NCI-H1417 (cell line): ENCODE results near the gene MYADML2.

Experiments
- DNase-seq, 3 experiments: peaks; one replicate each; lab custom pipeline; 2025; lab: John Stamatoyannopoulos, UW

Gene MYADML2

GRCh38 chr17:81978524-81979298 lies 31.7 kb upstream of the MYADML2 start:
- DNase-seq = no peak

- DNase-seq = peak; percentile 92 to 94 (median 93)
Observed at GRCh38 chr17:81977211-81977808, 30.3 kb upstream of the MYADML2 start, which contains the start of gene ASPSCR1. Gene ASPSCR1, plus strand, starts transcription at chr17:81977629. Its CDS starts 18 bp downstream, at chr17:81977647.

- DNase-seq = peak; percentile 66 to 87 (median 82)
Observed at GRCh38 chr17:81976332-81977210, 29.5 kb upstream of the MYADML2 start.

DNA sequence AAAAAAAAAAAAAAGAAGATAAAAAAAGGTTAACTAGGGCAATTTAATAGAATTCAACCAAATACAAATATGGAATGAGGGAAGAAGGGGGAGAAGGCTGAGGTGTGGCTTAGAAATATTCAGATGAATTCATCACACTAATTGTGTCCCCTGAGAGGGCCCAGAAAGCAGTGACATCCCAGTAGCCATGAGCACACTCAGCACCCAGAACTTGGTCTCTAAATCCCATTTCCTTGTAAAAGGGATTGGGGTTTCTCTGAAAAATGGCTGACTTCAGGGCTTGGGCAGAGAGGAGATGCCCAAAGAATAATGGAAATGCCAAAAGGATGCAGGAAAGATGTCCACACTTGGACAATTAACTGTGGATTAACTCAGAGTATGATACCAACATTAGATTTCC lies 26.4 kb upstream of the MYADML2 start:
- DNase-seq = no peak

- DNase-seq = no peak
Observed at GRCh38 chr17:81968850-81969812, 22.1 kb upstream of the MYADML2 start.

DNA sequence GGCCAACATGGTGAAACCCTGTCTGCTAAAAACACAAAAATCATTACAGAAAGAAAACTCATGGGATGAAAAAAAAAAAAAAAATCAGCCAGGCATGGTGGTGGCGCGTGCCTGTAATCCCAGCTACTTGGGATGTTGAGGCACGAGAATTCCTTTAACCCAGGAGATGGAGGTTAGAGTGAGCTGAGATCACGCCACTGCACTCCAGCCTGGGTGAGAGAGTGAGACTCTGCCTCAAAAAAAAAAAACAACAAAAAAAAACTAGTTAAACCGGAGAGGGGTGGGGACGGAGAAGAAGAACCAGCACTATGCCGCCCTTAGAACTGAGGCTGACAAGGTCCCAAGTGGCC lies 21.3 kb upstream of the MYADML2 start:
- DNase-seq = no peak

- peak; percentile 63 to 92 (median 82) for DNase-seq
Observed at GRCh38 chr17:81967533-81968395, 20.7 kb upstream of the MYADML2 start.

- DNase-seq = no peak
Observed at GRCh38 chr17:81967244-81967532, 20.2 kb upstream of the MYADML2 start.

DNA sequence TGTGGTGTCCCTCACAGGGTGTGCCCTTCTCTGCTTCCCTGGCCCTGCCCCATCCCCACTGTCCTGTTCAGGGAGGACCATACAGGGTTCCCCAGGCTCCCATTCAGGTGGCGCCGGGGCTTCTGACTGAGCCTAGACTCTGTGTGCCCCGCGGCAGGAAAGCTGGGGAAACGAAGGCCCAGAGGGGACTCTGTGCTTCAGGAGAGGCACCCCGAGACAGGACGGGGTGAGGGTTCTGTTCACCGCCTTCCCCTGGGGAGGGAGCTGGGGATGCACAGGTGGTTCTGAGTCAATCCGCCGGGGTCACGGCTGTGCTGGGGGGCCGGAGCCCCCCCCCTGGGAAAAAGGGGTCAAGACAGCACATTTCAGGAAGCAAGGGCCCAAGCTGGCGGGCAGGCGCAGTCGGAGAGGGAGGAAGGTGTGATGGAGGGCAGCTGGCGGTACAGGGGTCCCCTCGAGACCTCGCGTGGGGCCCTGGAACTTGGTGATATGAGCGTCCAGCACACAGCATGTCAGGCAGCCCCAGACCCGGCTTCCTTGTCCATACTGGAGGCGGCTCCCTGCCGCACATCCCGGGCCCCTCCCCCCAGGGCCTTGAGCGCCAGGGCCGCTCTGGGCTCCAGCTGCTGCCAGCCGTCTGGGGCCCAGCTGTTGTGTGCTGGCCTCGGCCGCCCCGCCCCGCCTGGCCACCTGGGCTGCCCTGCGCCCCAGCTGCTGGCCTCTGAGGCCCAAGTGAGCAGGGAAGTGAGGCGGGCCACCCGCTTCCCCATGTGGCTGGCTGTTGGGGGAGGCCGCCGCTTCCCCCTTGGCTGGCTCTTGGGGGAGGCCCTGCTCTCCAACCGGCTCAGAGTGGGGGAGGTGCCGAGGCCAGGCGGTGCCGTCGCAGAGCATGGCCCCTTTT lies 19.6 kb upstream of the MYADML2 start:
- DNase-seq = peak in 2 of 3 experiments; percentile 10 to 24

DNA sequence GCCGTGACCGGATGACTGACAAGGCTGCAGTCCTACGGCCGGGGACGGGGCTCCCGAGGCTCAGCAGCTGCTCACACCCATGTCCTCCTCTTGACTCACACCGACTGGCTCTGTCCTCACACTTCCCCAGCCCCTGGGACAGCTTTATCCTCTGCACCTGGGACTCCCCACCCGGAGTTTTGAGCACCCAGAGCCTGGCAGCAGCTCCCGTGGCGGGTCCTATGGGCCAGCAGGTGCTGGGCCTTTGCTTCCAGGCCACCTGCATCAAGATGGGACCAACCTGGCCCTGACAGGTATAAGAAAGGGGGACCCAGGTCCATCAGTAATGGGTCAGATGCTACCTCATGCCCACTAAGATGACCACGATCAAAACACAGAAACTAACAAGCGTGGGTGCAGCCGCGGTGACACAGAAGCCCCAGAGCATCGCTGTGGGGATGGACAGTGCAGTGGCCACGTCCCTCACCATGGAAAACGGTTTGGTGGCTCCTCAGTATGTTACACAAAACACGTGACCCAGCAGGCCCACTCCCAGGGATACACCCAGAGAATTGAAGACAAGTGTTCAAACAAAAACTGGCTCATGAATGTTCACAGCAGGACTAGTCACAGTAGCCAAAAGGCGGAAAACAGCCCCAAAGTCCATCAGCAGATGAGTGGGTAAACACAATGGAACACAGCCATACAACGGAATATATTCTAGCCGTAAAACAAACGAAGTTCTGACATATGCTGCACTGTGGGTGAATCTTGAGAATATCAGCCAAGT lies 17.2 kb upstream of the MYADML2 start:
- DNase-seq = no peak

- no peak for DNase-seq
Observed at GRCh38 chr17:81962499-81963441, 15.7 kb upstream of the MYADML2 start.

- peak in 2 of 3 experiments; percentile 62 to 76 for DNase-seq
Observed at GRCh38 chr17:81961521-81962498, 14.8 kb upstream of the MYADML2 start.

GRCh38 chr17:81961087-81961511 lies 14.1 kb upstream of the MYADML2 start, which contains the start of gene NOTUM:
Gene NOTUM, minus strand, starts transcription at chr17:81961187. Its CDS starts 278 bp downstream, at chr17:81960909.
- DNase-seq = peak in 2 of 3 experiments; percentile 62 to 76

GRCh38 chr17:81960130-81960958 lies 13.3 kb upstream of the MYADML2 start:
- DNase-seq = peak in 2 of 3 experiments; percentile 49 to 63
